ENCODE measurements around the gene MEGF11.
"Not testable (repeated sequence)": the region's sequence is repeated elsewhere in the genome, so short reads cannot be mapped to it uniquely, and the experiment has no call there.

Gene MEGF11

GRCh38 chr15:66004618-66005262, 248.8 kb downstream of the MEGF11 start:
- Histone ChIP-seq H3K27me3 (ENCODE audit: insufficient read depth, insufficient read length) (no peaks in the 10 kb centered on the region), H3K4me1 (ENCODE audit: insufficient read depth, insufficient read length) (peaks cover 5% of the 10 kb centered on the region), H3K36me3 (ENCODE audit: insufficient read depth, insufficient read length, low read length) (no peaks in the 10 kb centered on the region), H3K9me3 (ENCODE audit: insufficient read depth, low read length) (no peaks in the 10 kb centered on the region), H3K4me3 (ENCODE audit: insufficient read length, low read depth) (no peak overlapping the region), H3K9ac (ENCODE audit: insufficient read length, low read depth) (no peak overlapping the region)
- TF ChIP-seq SUZ12 (IDR thresholded peaks at IDR 0.05; ENCODE audit: extremely low read depth, insufficient read depth, insufficient read length) (no peak), YY1 (IDR thresholded peaks at IDR 0.05; ENCODE audit: insufficient read depth, insufficient read length) (no peak), ZNF274 (IDR thresholded peaks at IDR 0.05; ENCODE audit: low read depth, low read length) (no peak)
- no peak for DNase-seq (ENCODE audit: low read depth, low spot score)

- H3K9ac ChIP-seq (ENCODE audit: insufficient read length, low read depth); H3K4me1 ChIP-seq (ENCODE audit: insufficient read depth, insufficient read length); DNase-seq (ENCODE audit: low read depth, low spot score); H3K36me3 ChIP-seq (ENCODE audit: insufficient read depth, insufficient read length, low read length); H3K27me3 ChIP-seq (ENCODE audit: insufficient read depth, insufficient read length); H3K4me3 ChIP-seq (ENCODE audit: insufficient read length, low read depth); H3K9me3 ChIP-seq (ENCODE audit: insufficient read depth, low read length): not testable (repeated sequence)
Measured at GRCh38 chr15:66003129-66003528, 250.4 kb downstream of the MEGF11 start.

- H3K36me3 ChIP-seq (ENCODE audit: insufficient read depth, insufficient read length, low read length): no peaks in the 10 kb centered on the region
- TF ChIP-seq SUZ12 (IDR thresholded peaks at IDR 0.05; ENCODE audit: extremely low read depth, insufficient read depth, insufficient read length) (no peak), YY1 (IDR thresholded peaks at IDR 0.05; ENCODE audit: insufficient read depth, insufficient read length) (no peak), ZNF274 (IDR thresholded peaks at IDR 0.05; ENCODE audit: low read depth, low read length) (no peak)
- no peaks in the 10 kb centered on the region for H3K9me3 ChIP-seq (ENCODE audit: insufficient read depth, low read length)
- H3K4me3 ChIP-seq (ENCODE audit: insufficient read length, low read depth): no peak overlapping the region
- peaks cover 3% of the 10 kb centered on the region for H3K27me3 ChIP-seq (ENCODE audit: insufficient read depth, insufficient read length)
- H3K4me1 ChIP-seq (ENCODE audit: insufficient read depth, insufficient read length): peaks cover 9% of the 10 kb centered on the region
- DNase-seq (ENCODE audit: low read depth, low spot score): no peak
- H3K9ac ChIP-seq (ENCODE audit: insufficient read length, low read depth): no peak overlapping the region
Measured at GRCh38 chr15:66001717-66002426, 251.7 kb downstream of the MEGF11 start.

GRCh38 chr15:66001042-66001441, 252.5 kb downstream of the MEGF11 start:
- Histone ChIP-seq H3K27me3 (ENCODE audit: insufficient read depth, insufficient read length) (peaks cover 3% of the 10 kb centered on the region), H3K9me3 (ENCODE audit: insufficient read depth, low read length) (no peaks in the 10 kb centered on the region), H3K4me3 (ENCODE audit: insufficient read length, low read depth) (no peak overlapping the region), H3K4me1 (ENCODE audit: insufficient read depth, insufficient read length) (peaks cover 9% of the 10 kb centered on the region), H3K36me3 (ENCODE audit: insufficient read depth, insufficient read length, low read length) (no peaks in the 10 kb centered on the region), H3K9ac (ENCODE audit: insufficient read length, low read depth) (no peak overlapping the region)
- TF ChIP-seq YY1 (IDR thresholded peaks at IDR 0.05; ENCODE audit: insufficient read depth, insufficient read length) (no peak), SUZ12 (IDR thresholded peaks at IDR 0.05; ENCODE audit: extremely low read depth, insufficient read depth, insufficient read length) (no peak), ZNF274 (IDR thresholded peaks at IDR 0.05; ENCODE audit: low read depth, low read length) (no peak)
- DNase-seq (ENCODE audit: low read depth, low spot score): no peak

GRCh38 chr15:65998486-65998885, 255.1 kb downstream of the MEGF11 start:
- no peak for DNase-seq (ENCODE audit: low read depth, low spot score)
- Histone ChIP-seq H3K4me3 (ENCODE audit: insufficient read length, low read depth) (no peak overlapping the region), H3K9ac (ENCODE audit: insufficient read length, low read depth) (no peak overlapping the region), H3K4me1 (ENCODE audit: insufficient read depth, insufficient read length) (peaks cover 14% of the 10 kb centered on the region), H3K27me3 (ENCODE audit: insufficient read depth, insufficient read length) (peaks cover 3% of the 10 kb centered on the region), H3K9me3 (ENCODE audit: insufficient read depth, low read length) (no peaks in the 10 kb centered on the region), H3K36me3 (ENCODE audit: insufficient read depth, insufficient read length, low read length) (no peaks in the 10 kb centered on the region)
- TF ChIP-seq ZNF274 (IDR thresholded peaks at IDR 0.05; ENCODE audit: low read depth, low read length) (no peak), YY1 (IDR thresholded peaks at IDR 0.05; ENCODE audit: insufficient read depth, insufficient read length) (no peak), SUZ12 (IDR thresholded peaks at IDR 0.05; ENCODE audit: extremely low read depth, insufficient read depth, insufficient read length) (no peak)

GRCh38 chr15:65996901-65997300, 256.6 kb downstream of the MEGF11 start:
- DNase-seq (ENCODE audit: low read depth, low spot score): no peak
- Histone ChIP-seq H3K4me1 (ENCODE audit: insufficient read depth, insufficient read length) (peaks cover 21% of the 10 kb centered on the region), H3K4me3 (ENCODE audit: insufficient read length, low read depth) (no peak overlapping the region), H3K27me3 (ENCODE audit: insufficient read depth, insufficient read length) (peaks cover 3% of the 10 kb centered on the region), H3K9ac (ENCODE audit: insufficient read length, low read depth) (no peak overlapping the region), H3K9me3 (ENCODE audit: insufficient read depth, low read length) (no peaks in the 10 kb centered on the region), H3K36me3 (ENCODE audit: insufficient read depth, insufficient read length, low read length) (no peaks in the 10 kb centered on the region)
- TF ChIP-seq SUZ12 (IDR thresholded peaks at IDR 0.05; ENCODE audit: extremely low read depth, insufficient read depth, insufficient read length): no peak
- no peak for TF ChIP-seq YY1 (IDR thresholded peaks at IDR 0.05; ENCODE audit: insufficient read depth, insufficient read length)
- no peak for TF ChIP-seq ZNF274 (IDR thresholded peaks at IDR 0.05; ENCODE audit: low read depth, low read length)

GRCh38 chr15:65994832-65995231, 258.7 kb downstream of the MEGF11 start:
- H3K9me3 ChIP-seq (ENCODE audit: insufficient read depth, low read length): no peaks in the 10 kb centered on the region
- TF ChIP-seq ZNF274 (IDR thresholded peaks at IDR 0.05; ENCODE audit: low read depth, low read length) (no peak), SUZ12 (IDR thresholded peaks at IDR 0.05; ENCODE audit: extremely low read depth, insufficient read depth, insufficient read length) (no peak), YY1 (IDR thresholded peaks at IDR 0.05; ENCODE audit: insufficient read depth, insufficient read length) (no peak)
- peaks cover 3% of the 10 kb centered on the region for H3K27me3 ChIP-seq (ENCODE audit: insufficient read depth, insufficient read length)
- DNase-seq (ENCODE audit: low read depth, low spot score): no peak
- H3K4me1 ChIP-seq (ENCODE audit: insufficient read depth, insufficient read length): peaks cover 21% of the 10 kb centered on the region
- H3K9ac ChIP-seq (ENCODE audit: insufficient read length, low read depth): no peak overlapping the region
- no peak overlapping the region for H3K4me3 ChIP-seq (ENCODE audit: insufficient read length, low read depth)
- H3K36me3 ChIP-seq (ENCODE audit: insufficient read depth, insufficient read length, low read length): no peaks in the 10 kb centered on the region
